Activated B cell treated with CpG ODN at 0.5 μM for 24 hours (primary cell): Measurements from ENCODE around the gene MRPL30. TPM values are rescaled to one million over a fixed set of nuclear protein-coding genes. Genes with fewer than 3 reads are reported as not detected.
"Not testable (repeated sequence)": the region's sequence is repeated elsewhere in the genome, so short reads cannot be mapped to it uniquely, and the experiment has no call there.

ENCODE experiments used
- ATAC-seq: fragments of 200-7000 bp; cut with Tn5 transposase; one replicate; pipeline ENCODE4 v1.10.0; 2021; ENCODE audit warnings: low read depth, mild to moderate bottlenecking, moderate library complexity
- CTCF ChIA-PET: fragments of 350-600 bp; sonication (Branson Sonifier 250); formaldehyde crosslinking; loops from one replicate; lab custom pipeline; 2021; ENCODE audit warnings: antibody characterized with exemption; lab: Charles Lee
- POLR2A ChIA-PET: fragments of 350-600 bp; sonication (Branson Sonifier 250); formaldehyde crosslinking; loops from one replicate; lab custom pipeline; 2021; ENCODE audit warnings: antibody characterized with exemption; lab: Charles Lee
- DNase-seq: peaks from one replicate; pipeline ENCODE4 v3.0.0; 2022
- H3K27ac Mint-ChIP-seq: one replicate; pipeline ENCODE4 v1.8.0; 2020; ENCODE audit warnings: mixed read lengths
- H3K27me3 Mint-ChIP-seq: one replicate; pipeline ENCODE4 v1.8.0; 2021; ENCODE audit warnings: mixed read lengths
- H3K36me3 Mint-ChIP-seq: one replicate; pipeline ENCODE4 v1.8.0; 2021; ENCODE audit warnings: low read depth, mixed read lengths
- H3K4me1 Mint-ChIP-seq: one replicate; pipeline ENCODE4 v1.8.0; 2021; ENCODE audit warnings: mixed read lengths
- H3K4me3 Mint-ChIP-seq: one replicate; pipeline ENCODE4 v1.8.0; 2020; ENCODE audit warnings: mild to moderate bottlenecking, mixed read lengths
- H3K9me3 Mint-ChIP-seq: one replicate; pipeline ENCODE4 v1.8.0; 2020; ENCODE audit warnings: mixed read lengths
- CTCF ChIP-seq: fragments of 200-600 bp; IDR thresholded peaks from one replicate; pipeline ENCODE4 v1.8.0; 2022; ENCODE audit warnings: antibody characterized with exemption, mild to moderate bottlenecking
- intact Hi-C: fragments of 100-400 bp; cut with micrococcal nuclease; formaldehyde crosslinking; loops from one replicate; pipeline ENCODE4 v1.15.1; 2024
- total RNA-seq: library from RNA; stranded (reverse); gene quantifications from 2 replicates; pipeline ENCODE4 v1.2.3, GENCODE V29; 2022

Gene MRPL30
- 18.6 and 21.4 TPM in 2 replicates for total RNA-seq

GRCh38 chr2:99180755-99181623, at the start of gene MRPL30, which contains the start of gene MITD1:
Gene MRPL30 (plus strand): TSS chr2:99181184. CDS start chr2:99186204, 5,020 bp downstream.
Gene MITD1 (minus strand): TSS chr2:99181058. CDS start chr2:99180981, 77 bp downstream.
- Mint-ChIP-seq H3K4me1 (peaks cover 63% of the 10 kb centered on the region), H3K27me3 (no peaks in the 10 kb centered on the region), H3K4me3 (peak within 1 kb of the TSS; percentile 99), H3K36me3 (peaks cover 31% of the 10 kb centered on the region), H3K9me3 (no peaks in the 10 kb centered on the region), H3K27ac (peak within 1 kb of the TSS; percentile 95)
- peak; percentile 94 for ATAC-seq
- ChIA-PET POLR2A (interaction anchor here (0.7 to 4.0 kb wide), 10 partner anchors 8 to 618 kb away, joined by 3 to 46 read pairs (median 5); partner anchors contain the start of genes C2orf15, EIF5B, LIPT1 and MGAT4A), CTCF (interaction anchor here (0.9 to 2.3 kb wide), 5 partner anchors 24 to 532 kb away, joined by 3 to 7 read pairs (median 4); partner anchors contain the start of gene EIF5B)
- no peak for TF ChIP-seq CTCF
- peak; percentile 83 for DNase-seq
- intact Hi-C loops: loop anchor here (1.0 to 5.0 kb wide), 7 partner anchors 26 to 1821 kb away; partner anchors contain the start of genes C2orf15, COA5, MGAT4A and REV1

- POLR2A ChIA-PET, H3K27ac Mint-ChIP-seq, CTCF ChIA-PET, H3K4me3 Mint-ChIP-seq, ATAC-seq, intact Hi-C loops, H3K4me1 Mint-ChIP-seq, DNase-seq, H3K36me3 Mint-ChIP-seq, H3K27me3 Mint-ChIP-seq: not testable (repeated sequence)
- peaks cover 22% of the 10 kb centered on the region for H3K9me3 Mint-ChIP-seq
Measured at GRCh38 chr2:99135044-99135556, 45.9 kb upstream of the MRPL30 start.

GRCh38 chr2:99139003-99139402, 42.0 kb upstream of the MRPL30 start:
- H3K27ac Mint-ChIP-seq: peak overlapping the region; percentile 30
- intact Hi-C loops: no loop called here
- H3K9me3 Mint-ChIP-seq: peaks cover 4% of the 10 kb centered on the region
- DNase-seq (no peak), ATAC-seq (no peak)
- ChIA-PET CTCF (interaction anchor here (0.6 to 0.7 kb wide), 2 partner anchors 58 to 122 kb away, joined by 3 read pairs; no protein-coding TSS in a partner anchor), POLR2A (no interaction called here)
- H3K27me3 Mint-ChIP-seq: no peaks in the 10 kb centered on the region
- no peak overlapping the region for H3K4me3 Mint-ChIP-seq
- no peak for TF ChIP-seq CTCF
- peaks cover 24% of the 10 kb centered on the region for H3K4me1 Mint-ChIP-seq
- H3K36me3 Mint-ChIP-seq: peaks cover 16% of the 10 kb centered on the region

GRCh38 chr2:99140056-99140859, 40.7 kb upstream of the MRPL30 start:
- POLR2A ChIA-PET: interaction anchor here (0.7 to 4.9 kb wide), 10 partner anchors 15 to 1255 kb away, joined by 3 to 143 read pairs (median 4); partner anchors contain the start of genes EIF5B, LIPT1, MGAT4A and MITD1
- intact Hi-C loops: loop anchor here (5.0 kb wide), 2 partner anchors 1053 to 1478 kb away; partner anchors contain the start of genes ACTR1B and VWA3B

More at GRCh38 chr2:99140056-99140859, 40.7 kb upstream of the MRPL30 start:
- H3K4me1 Mint-ChIP-seq: peaks cover 26% of the 10 kb centered on the region
- peaks cover 9% of the 10 kb centered on the region for H3K36me3 Mint-ChIP-seq
- CTCF ChIA-PET: interaction anchor here (0.9 to 1.9 kb wide), 5 partner anchors 15 to 491 kb away, joined by 3 to 5 read pairs (median 4); partner anchors contain the start of genes EIF5B, LIPT1 and TSGA10
- H3K27ac Mint-ChIP-seq: peak overlapping the region; percentile 96
- no peak for TF ChIP-seq CTCF
- H3K27me3 Mint-ChIP-seq: no peaks in the 10 kb centered on the region
- peak overlapping the region; percentile 97 for H3K4me3 Mint-ChIP-seq
- no peaks in the 10 kb centered on the region for H3K9me3 Mint-ChIP-seq
- DNase-seq (no peak), ATAC-seq (no peak)
